Hepatocyte (in vitro differentiated cells): ENCODE results near the gene PTPRN2.

ENCODE experiments used
- EZH2 ChIP-seq: fragments of 200-600 bp; sonication (generic); IDR thresholded peaks from 2 replicates; pipeline ENCODE4 v1.6.1; 2016; ENCODE audit warnings: antibody characterized with exemption, mild to moderate bottlenecking, borderline replicate concordance
- EZH2phosphoT487 ChIP-seq: fragments of 200-600 bp; sonication (generic); IDR thresholded peaks from one replicate; pipeline ENCODE4 v1.6.1; 2018; ENCODE audit warnings: antibody characterized with exemption, mild to moderate bottlenecking, low read depth, moderate library complexity; ENCODE audit not compliant: unreplicated experiment, severe bottlenecking
- TF ChIP-seq, protein P1 (sequence below): fragments of 200-600 bp; sonication (generic); IDR thresholded peaks from 2 replicates; pipeline ENCODE4 v1.5.1; 2016; ENCODE audit warnings: antibody characterized with exemption, mild to moderate bottlenecking; ENCODE audit not compliant: poor library complexity

DNA sequence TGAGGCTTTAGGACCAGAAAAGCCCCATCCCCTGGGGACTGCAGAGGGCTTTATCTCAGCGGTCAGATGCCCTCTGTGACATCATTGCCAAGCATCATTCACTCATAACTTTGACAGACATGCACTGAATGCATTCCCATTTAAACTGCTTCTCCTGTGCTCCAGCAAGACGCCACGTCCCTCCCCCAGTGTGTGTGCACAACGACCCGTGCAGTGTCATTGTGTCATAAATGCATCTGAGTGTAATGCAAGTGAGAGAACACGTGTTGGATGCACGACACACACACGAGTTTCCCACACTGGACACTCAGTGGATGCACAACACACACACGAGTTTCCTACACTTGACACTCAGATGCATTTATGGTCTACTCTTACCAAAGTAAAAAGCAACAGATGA is 337.9 kb downstream of the PTPRN2 start:
- TF ChIP-seq EZH2phosphoT487 (no peak), EZH2 (no peak)
- TF ChIP-seq, protein P1, sequence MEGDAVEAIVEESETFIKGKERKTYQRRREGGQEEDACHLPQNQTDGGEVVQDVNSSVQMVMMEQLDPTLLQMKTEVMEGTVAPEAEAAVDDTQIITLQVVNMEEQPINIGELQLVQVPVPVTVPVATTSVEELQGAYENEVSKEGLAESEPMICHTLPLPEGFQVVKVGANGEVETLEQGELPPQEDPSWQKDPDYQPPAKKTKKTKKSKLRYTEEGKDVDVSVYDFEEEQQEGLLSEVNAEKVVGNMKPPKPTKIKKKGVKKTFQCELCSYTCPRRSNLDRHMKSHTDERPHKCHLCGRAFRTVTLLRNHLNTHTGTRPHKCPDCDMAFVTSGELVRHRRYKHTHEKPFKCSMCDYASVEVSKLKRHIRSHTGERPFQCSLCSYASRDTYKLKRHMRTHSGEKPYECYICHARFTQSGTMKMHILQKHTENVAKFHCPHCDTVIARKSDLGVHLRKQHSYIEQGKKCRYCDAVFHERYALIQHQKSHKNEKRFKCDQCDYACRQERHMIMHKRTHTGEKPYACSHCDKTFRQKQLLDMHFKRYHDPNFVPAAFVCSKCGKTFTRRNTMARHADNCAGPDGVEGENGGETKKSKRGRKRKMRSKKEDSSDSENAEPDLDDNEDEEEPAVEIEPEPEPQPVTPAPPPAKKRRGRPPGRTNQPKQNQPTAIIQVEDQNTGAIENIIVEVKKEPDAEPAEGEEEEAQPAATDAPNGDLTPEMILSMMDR: no peak
